ENCODE results near the gene CXCR3.

GRCh38 chrX:71659959-71660358 is 41.6 kb upstream of the CXCR3 start:
- TF ChIP-seq PATZ1 (CRISPR knock-in tag; IDR thresholded peaks at IDR 0.05; ENCODE audit: borderline replicate concordance) (no peak), SNAI2 (CRISPR knock-in tag; IDR thresholded peaks at IDR 0.05) (no peak), TCF4 (CRISPR knock-in tag; IDR thresholded peaks at IDR 0.05; ENCODE audit: borderline replicate concordance) (no peak), CREB5 (CRISPR knock-in tag; IDR thresholded peaks at IDR 0.05; ENCODE audit: low read depth) (no peak), ZFP30 (CRISPR knock-in tag; IDR thresholded peaks at IDR 0.05) (no peak)

All from SK-N-SH treated with all-trans-retinoic acid at 6 μM for 48 hours (cell line).